D721Med (cell line): ENCODE data around the gene ADCY5.

Experiments
- DNase-seq: peaks from one replicate; pipeline ENCODE4 v3.0.0; 2011; ENCODE audit warnings: low spot score; ENCODE audit not compliant: insufficient read length
- FAIRE-seq: peaks from 2 replicates; lab custom pipeline; 2011; peaks lifted over from hg19 to GRCh38; lab: Jason Lieb, UNC
- CTCF ChIP-seq: IDR thresholded peaks from 2 replicates; pipeline ENCODE4 v1.5.1; 2012; ENCODE audit warnings: mild to moderate bottlenecking, control low read depth; ENCODE audit not compliant: insufficient read depth; ENCODE audit errors: missing control alignments

ADCY5 gene

GRCh38 chr3:123351501-123351900, 97.4 kb downstream of the ADCY5 start:
- no peak for FAIRE-seq

GRCh38 chr3:123350971-123351370, 97.9 kb downstream of the ADCY5 start:
- DNase-seq (no peak), FAIRE-seq (no peak)
- TF ChIP-seq CTCF: no peak

More at GRCh38 chr3:123351501-123351900, 97.4 kb downstream of the ADCY5 start:
- DNase-seq: no peak
- TF ChIP-seq CTCF: no peak

DNA sequence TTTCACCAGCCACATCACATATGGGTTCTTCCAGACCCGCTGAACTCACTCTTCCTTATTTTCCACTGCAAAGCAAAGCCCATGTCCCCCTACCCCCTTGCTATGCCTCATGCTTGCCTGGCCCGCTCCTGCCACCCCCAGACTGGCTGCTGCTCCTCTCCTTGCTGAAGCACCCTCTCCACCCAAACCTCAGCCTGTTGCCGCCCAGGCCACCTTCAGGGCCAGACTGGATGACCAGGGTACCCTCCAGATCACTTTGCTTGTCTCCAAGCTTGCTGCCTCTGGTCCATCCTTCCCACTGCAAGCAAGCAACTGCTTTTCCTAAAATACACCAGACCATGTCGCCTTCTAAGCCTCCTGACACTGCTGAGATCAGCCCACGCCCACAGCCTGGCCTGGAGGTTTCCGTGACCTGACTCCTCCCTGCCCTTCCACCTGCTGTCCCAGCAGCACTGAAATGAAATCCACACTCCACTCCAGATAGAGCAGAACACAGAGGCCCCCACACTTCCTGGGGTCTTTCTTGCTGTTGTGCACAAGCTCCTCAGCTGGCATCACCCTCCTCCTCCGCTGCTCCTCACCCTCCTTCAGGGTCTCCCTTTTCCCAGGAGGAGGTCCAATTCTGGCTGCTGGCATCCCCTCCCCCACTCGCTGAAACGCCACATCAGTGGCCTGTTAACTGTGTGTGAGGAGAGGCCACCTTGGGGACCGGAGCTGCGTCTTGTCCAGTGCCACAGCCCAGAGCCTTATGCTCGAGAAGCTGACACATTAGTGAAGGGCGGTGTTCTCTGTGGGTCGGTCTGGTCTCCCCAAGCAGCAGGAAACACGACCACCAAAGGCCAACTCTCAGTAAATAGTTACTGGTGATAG, 99.1 kb downstream of the ADCY5 start:
- FAIRE-seq: no peak
- TF ChIP-seq CTCF: no peak

DNA sequence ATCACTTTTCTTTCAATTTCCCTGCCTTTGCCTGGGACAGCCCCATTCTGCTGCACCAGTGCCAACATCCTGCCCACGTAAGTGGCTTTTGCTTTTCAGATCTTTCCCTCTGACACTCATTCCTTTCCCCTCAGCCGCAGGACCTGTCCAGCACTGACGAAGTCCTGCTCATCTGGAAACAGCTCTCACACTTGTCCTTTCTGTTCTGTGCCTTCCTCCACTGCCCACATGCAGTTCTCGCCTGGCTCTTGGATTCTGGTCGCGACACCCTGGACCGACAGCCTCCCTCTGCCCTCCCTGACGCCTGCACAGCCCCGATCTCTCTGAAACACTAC, 99.7 kb downstream of the ADCY5 start:
- DNase-seq (no peak), FAIRE-seq (no peak)
- TF ChIP-seq CTCF: no peak

More for the DNA sequence above, 99.1 kb downstream of the ADCY5 start:
- DNase-seq: no peak

DNA sequence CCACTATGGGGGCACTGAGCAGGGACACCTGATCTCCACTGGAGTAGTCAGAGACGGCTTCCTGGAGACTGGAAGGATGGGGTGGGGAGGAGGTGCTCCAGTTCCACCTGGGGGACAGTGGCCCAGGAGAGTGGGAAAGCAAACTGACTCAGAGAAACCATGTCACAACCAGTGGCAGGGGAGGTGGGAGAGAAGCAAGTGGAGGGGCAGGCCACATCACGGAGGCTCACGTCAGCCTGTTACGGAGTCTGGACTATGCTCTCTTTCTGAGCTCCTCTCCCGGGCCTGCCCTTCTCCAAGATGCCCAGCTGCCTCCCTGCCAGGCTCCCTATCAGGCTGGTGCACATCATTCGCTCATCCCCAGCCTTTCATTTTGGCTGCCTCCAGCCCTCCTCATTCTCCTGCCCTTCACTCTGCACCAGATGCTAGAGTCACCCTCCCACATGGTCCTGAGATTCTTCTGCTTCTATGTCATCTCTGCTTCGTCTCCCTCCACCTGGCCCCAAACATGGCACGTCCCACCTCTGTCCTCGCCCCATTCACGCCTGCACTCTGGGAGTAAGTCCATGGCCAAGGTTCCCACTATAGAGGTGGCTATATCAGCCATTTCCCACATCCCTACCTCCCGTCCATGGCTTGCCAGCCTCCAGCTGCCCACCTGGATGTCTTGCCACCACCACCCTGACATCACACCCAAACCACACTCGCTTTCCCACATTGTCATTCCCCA, 100.3 kb downstream of the ADCY5 start:
- no peak for FAIRE-seq
- DNase-seq: no peak
- no peak for TF ChIP-seq CTCF

DNA sequence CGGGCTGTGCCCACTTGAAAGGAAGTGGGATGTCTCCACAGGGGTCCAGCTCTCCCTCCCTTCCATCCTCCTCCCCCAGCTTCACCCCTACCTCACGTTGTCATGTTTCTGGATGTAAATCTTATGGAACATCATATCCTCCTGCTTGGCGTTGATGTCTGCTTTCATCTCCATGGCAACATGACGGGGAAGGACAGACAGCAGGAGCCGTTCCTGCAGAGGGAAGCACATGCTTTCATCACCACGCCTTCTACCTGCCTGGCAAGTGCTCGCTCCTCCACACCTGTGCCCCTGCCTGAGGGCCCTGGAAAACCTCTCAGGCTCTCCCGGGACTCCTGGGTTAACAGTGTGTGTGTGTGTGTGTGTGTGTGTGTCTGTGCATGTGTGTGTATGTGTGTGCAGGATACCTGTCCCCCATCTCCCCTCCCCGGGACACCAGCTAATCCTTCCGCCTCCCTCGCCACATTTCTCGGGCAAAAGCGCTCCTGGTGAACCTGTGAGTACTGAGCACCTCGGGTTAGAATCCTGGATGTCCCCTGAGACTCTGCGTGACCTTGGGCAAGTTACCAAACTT, 101.1 kb downstream of the ADCY5 start:
- TF ChIP-seq CTCF: no peak
- DNase-seq (no peak), FAIRE-seq (no peak)
